Panc1 (cell line): ENCODE data around the gene CASQ1. TPM values are rescaled to one million over a fixed set of nuclear protein-coding genes. Genes with fewer than 3 reads are reported as not detected.

ENCODE experiments used
- ATAC-seq: fragments of 200-7000 bp; cut with Tn5 transposase; 2 replicates; pipeline ENCODE4 v1.9.1; 2020; ENCODE audit warnings: mild to moderate bottlenecking, moderate library complexity
- BruUV-seq: library from RNA; stranded (reverse); fragments of 400-500 nt; replicated peaks from 2 replicates; lab custom pipeline; 2021; lab: Mats Ljungman, UMichigan
- CTCF ChIA-PET: fragments of 300-600 bp; sonication (Branson Sonifier 250); formaldehyde crosslinking; loops from one replicate; lab custom pipeline; 2022; ENCODE audit warnings: antibody characterized with exemption; lab: Charles Lee
- POLR2A ChIA-PET: fragments of 300-600 bp; sonication (Branson Sonifier 250); formaldehyde crosslinking; loops from one replicate; lab custom pipeline; 2022; ENCODE audit warnings: antibody characterized with exemption; lab: Charles Lee
- DNase-seq: peaks from one replicate; pipeline ENCODE4 v3.0.0-alpha.2; 2010; ENCODE audit warnings: low read depth, low spot score
- H3K27ac ChIP-seq: 2 replicates; pipeline ENCODE4 v1.5.1; 2011; ENCODE audit warnings: mild to moderate bottlenecking, low read length, inconsistent platforms
- H3K27me3 ChIP-seq: fragments of 200-500 bp; sonication (Bioruptor generic); 2 replicates; pipeline ENCODE4 v1.6.0; 2014; ENCODE audit warnings: low read length, inconsistent platforms; ENCODE audit not compliant: control insufficient read depth, insufficient read depth
- H3K36me3 ChIP-seq: fragments of 200-500 bp; sonication (Bioruptor generic); 2 replicates; pipeline ENCODE4 v1.5.1; 2014; ENCODE audit warnings: inconsistent platforms, mild to moderate bottlenecking, low read length, moderate library complexity; ENCODE audit not compliant: control insufficient read depth, insufficient read depth
- H3K4me1 ChIP-seq: 2 replicates; pipeline ENCODE4 v1.5.1; 2011; ENCODE audit warnings: inconsistent platforms, mild to moderate bottlenecking, low read length, moderate library complexity; ENCODE audit not compliant: control insufficient read depth, insufficient read depth
- H3K4me3 ChIP-seq, 2 experiments: 2 replicates each; pipeline ENCODE4 v1.5.1; 2011 to 2012; ENCODE audit warnings: low read depth in 2 of 2, low read length in 2 of 2, mild to moderate bottlenecking in 2 of 2, inconsistent platforms in 1 of 2, moderate library complexity in 1 of 2
- H3K9me3 ChIP-seq: fragments of 200-500 bp; sonication (Bioruptor generic); 2 replicates; pipeline ENCODE4 v1.5.1; 2014; ENCODE audit warnings: low read depth, mild to moderate bottlenecking, inconsistent platforms, low read length, moderate library complexity; ENCODE audit not compliant: control insufficient read depth, insufficient read depth
- POLR2AphosphoS5 ChIP-seq: IDR thresholded peaks from 2 replicates; pipeline ENCODE4 v1.6.1; 2012; ENCODE audit warnings: mild to moderate bottlenecking, low read depth, low read length, moderate library complexity
- SIN3A ChIP-seq: IDR thresholded peaks from 2 replicates; pipeline ENCODE4 v1.6.1; 2012; ENCODE audit warnings: low read depth, mild to moderate bottlenecking, low read length, moderate library complexity, borderline replicate concordance; ENCODE audit not compliant: insufficient read depth
- TCF7L2 ChIP-seq: IDR thresholded peaks from 2 replicates; pipeline ENCODE4 v1.6.1; 2011; ENCODE audit warnings: mild to moderate bottlenecking, low read depth, low read length, inconsistent platforms
- in situ Hi-C: cut with HindIII; loops from 2 replicates; pipeline ENCODE4 v1.10.0; 2016; ENCODE audit warnings: low sequenced_read_pairs, low pct_unique_long_range_greater_than_20kb
- intact Hi-C: fragments of 100-400 bp; cut with micrococcal nuclease; formaldehyde crosslinking; loops from one replicate; pipeline ENCODE4 v1.10.0; 2022; ENCODE audit not compliant: unreplicated experiment
- total RNA-seq: library from RNA; stranded (reverse); gene quantifications from one replicate; pipeline ENCODE4 v1.2.1, GENCODE V29; 2021; ENCODE audit not compliant: unreplicated experiment
- TF ChIP-seq, protein P1 (sequence below): fragments of 450-650 bp; IDR thresholded peaks from 2 replicates; pipeline ENCODE4 v1.5.1; 2017; ENCODE audit warnings: mild to moderate bottlenecking
- TF ChIP-seq, protein P2 (sequence below), 2 experiments: IDR thresholded peaks; 2 replicates each; pipeline ENCODE4 v1.6.1; 2011 to 2012; ENCODE audit warnings: low read depth in 2 of 2, control low read depth in 1 of 2, low read length in 1 of 2, mild to moderate bottlenecking in 1 of 2, moderate library complexity in 1 of 2; ENCODE audit not compliant: insufficient read depth in 1 of 2

CASQ1 gene
- total RNA-seq, 1 experiment from 2014 or later = not detected

DNA sequence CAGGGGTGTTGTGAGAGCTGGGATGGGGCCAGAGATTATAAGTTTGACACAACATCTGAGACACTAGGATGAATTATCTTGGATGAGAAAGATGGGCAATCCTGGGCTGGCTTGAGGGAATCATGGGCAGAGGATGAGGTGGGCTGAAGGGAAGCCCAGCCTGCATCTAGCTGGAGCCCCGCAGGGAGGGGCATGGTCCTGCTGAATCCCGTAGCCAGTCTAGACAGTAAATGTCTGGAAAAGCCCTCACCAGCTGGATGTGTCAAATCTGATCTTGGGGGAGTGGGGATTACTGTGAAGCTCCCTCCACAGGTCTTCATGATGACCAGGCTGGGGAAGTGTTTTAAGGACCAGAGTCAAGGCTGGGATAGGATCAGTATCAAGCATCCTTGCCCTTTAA lies 3.6 kb upstream of the CASQ1 start:
- in situ Hi-C loops (no loop called here), intact Hi-C loops (no loop called here)
- CTCF ChIA-PET = no interaction called here
- no peaks in the 10 kb centered on the region for H3K36me3 ChIP-seq
- H3K4me3 ChIP-seq = no peak overlapping the region
- H3K27me3 ChIP-seq = no peaks in the 10 kb centered on the region; the same call in 1 of the 2 replicates
- POLR2A ChIA-PET = no interaction called here
- no peak overlapping the region for H3K27ac ChIP-seq
- H3K4me1 ChIP-seq = no peaks in the 10 kb centered on the region
- BruUV-seq = no TSS peak
- ATAC-seq = no peak
- no peaks in the 10 kb centered on the region for H3K9me3 ChIP-seq
- TF ChIP-seq, protein P1, sequence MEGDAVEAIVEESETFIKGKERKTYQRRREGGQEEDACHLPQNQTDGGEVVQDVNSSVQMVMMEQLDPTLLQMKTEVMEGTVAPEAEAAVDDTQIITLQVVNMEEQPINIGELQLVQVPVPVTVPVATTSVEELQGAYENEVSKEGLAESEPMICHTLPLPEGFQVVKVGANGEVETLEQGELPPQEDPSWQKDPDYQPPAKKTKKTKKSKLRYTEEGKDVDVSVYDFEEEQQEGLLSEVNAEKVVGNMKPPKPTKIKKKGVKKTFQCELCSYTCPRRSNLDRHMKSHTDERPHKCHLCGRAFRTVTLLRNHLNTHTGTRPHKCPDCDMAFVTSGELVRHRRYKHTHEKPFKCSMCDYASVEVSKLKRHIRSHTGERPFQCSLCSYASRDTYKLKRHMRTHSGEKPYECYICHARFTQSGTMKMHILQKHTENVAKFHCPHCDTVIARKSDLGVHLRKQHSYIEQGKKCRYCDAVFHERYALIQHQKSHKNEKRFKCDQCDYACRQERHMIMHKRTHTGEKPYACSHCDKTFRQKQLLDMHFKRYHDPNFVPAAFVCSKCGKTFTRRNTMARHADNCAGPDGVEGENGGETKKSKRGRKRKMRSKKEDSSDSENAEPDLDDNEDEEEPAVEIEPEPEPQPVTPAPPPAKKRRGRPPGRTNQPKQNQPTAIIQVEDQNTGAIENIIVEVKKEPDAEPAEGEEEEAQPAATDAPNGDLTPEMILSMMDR = no peak
- TF ChIP-seq POLR2AphosphoS5 = no peak
- TF ChIP-seq TCF7L2 = no peak
- TF ChIP-seq SIN3A = no peak
- no peak for DNase-seq

DNA sequence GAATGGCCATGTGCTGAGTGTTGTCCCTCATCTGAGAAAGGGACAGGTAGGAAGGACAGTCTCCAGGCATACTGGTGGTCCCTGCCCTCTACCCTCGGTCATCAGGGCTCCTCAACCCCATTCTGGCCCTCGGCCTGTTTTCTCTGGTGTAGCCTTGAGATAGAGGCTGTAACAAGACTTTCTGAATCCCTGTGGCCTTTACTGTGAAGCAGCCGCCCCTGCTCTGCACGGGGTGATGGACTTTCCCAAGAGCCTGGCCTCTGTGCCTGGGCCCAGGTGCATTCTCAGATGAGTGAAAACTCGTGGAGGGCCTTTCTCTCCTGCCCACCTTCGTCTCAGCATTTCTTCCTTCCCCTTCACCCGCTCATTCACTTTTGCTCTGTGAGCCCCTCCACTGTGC lies 3.0 kb upstream of the CASQ1 start:
- no peaks in the 10 kb centered on the region for H3K36me3 ChIP-seq
- ChIA-PET POLR2A (no interaction called here), CTCF (no interaction called here)
- H3K27me3 ChIP-seq = no peaks in the 10 kb centered on the region; the same call in 1 of the 2 replicates
- intact Hi-C loops (no loop called here), in situ Hi-C loops (no loop called here)
- TF ChIP-seq, protein P1 = no peak
- TF ChIP-seq POLR2AphosphoS5 (no peak), TCF7L2 (no peak), SIN3A (no peak)
- TF ChIP-seq, protein P2, sequence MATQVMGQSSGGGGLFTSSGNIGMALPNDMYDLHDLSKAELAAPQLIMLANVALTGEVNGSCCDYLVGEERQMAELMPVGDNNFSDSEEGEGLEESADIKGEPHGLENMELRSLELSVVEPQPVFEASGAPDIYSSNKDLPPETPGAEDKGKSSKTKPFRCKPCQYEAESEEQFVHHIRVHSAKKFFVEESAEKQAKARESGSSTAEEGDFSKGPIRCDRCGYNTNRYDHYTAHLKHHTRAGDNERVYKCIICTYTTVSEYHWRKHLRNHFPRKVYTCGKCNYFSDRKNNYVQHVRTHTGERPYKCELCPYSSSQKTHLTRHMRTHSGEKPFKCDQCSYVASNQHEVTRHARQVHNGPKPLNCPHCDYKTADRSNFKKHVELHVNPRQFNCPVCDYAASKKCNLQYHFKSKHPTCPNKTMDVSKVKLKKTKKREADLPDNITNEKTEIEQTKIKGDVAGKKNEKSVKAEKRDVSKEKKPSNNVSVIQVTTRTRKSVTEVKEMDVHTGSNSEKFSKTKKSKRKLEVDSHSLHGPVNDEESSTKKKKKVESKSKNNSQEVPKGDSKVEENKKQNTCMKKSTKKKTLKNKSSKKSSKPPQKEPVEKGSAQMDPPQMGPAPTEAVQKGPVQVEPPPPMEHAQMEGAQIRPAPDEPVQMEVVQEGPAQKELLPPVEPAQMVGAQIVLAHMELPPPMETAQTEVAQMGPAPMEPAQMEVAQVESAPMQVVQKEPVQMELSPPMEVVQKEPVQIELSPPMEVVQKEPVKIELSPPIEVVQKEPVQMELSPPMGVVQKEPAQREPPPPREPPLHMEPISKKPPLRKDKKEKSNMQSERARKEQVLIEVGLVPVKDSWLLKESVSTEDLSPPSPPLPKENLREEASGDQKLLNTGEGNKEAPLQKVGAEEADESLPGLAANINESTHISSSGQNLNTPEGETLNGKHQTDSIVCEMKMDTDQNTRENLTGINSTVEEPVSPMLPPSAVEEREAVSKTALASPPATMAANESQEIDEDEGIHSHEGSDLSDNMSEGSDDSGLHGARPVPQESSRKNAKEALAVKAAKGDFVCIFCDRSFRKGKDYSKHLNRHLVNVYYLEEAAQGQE (IDR thresholded peaks at IDR 0.05; ENCODE audit: insufficient read depth in 1 of 2, low read depth in 2 of 2, low read length in 1 of 2) = no peak
- H3K4me1 ChIP-seq = no peaks in the 10 kb centered on the region
- ATAC-seq (no peak), DNase-seq (no peak)
- H3K9me3 ChIP-seq = no peaks in the 10 kb centered on the region
- no peak overlapping the region for H3K27ac ChIP-seq
- no TSS peak for BruUV-seq
- H3K4me3 ChIP-seq = no peak overlapping the region
